ENCODE data around the gene ARID1B. TPM values are rescaled to one million over a fixed set of nuclear protein-coding genes. Genes with fewer than 3 reads are reported as not detected.

ARID1B gene
- total and polyA plus RNA-seq, 9 of the 15 experiments (the other 6 are each of a cell fraction or from before 2014, with no cell fraction given), result 12.5 to 50.5 (median 25.8) TPM

DNA sequence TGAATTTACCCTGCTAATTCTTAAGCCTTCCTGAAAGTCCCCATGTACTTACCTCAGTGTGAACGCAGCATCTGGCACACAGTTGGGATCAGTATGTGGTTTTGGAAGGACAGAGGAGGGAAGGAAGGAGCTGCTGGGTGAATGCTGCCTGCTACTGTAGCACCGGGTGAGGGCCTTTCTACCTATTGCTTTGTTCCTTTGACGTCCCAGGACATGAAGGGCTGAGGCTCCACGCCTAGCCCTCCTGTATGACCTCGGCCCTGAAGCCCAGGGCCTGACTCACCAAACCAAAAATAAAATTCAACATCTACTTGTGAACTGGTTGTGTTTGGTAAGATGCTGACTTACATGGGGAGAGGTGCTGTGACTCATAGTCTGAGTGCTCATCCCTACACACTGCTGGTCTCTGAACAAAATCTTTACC lies 51.1 kb downstream of the ARID1B start:
- WGBS (ENCODE audit: insufficient coverage, low coverage, missing lambda C conversion rate), result 57% methylated on average over 5 of the region's 5 CpGs
- POLR2A ChIA-PET, result interaction anchor here (0.6 to 0.8 kb wide), 2 partner anchors 9 to 90 kb away, joined by 3 to 6 read pairs; no protein-coding TSS in a partner anchor
- no peaks in the 10 kb centered on the region for H3K9me3 ChIP-seq (replicated peaks; ENCODE audit: control insufficient read depth, insufficient read depth, low read depth, low read length)
- FAIRE-seq, result no peak
- BruUV-seq (replicated peaks), result no TSS peak
- H4K20me1 ChIP-seq (replicated peaks; ENCODE audit: control insufficient read depth, insufficient read depth, low read length), result peaks cover 14% of the 10 kb centered on the region; the same call in 1 of the 2 replicates
- no peak overlapping the region for H3K4me2 ChIP-seq (ENCODE audit: insufficient read depth, low read length)
- peak overlapping the region in 1 of 2 experiments; percentile 56; a peak in 1 of 4 replicates for H3K9ac ChIP-seq (ENCODE audit: insufficient read depth in 1 of 2, low read depth in 2 of 2, low read length in 2 of 2)
- no peak overlapping the region for H3K4me3 ChIP-seq
- TF ChIP-seq MEF2A (IDR thresholded peaks at IDR 0.05; ENCODE audit: control insufficient read depth, low read depth, low read length), result peak; percentile 72
- no peak for TF ChIP-seq STAT5B (CRISPR knock-in tag; IDR thresholded peaks at IDR 0.05)
- peak; percentile 39; the same call in 1 of the 2 replicates for TF ChIP-seq JUND (IDR thresholded peaks at IDR 0.05; ENCODE audit: borderline replicate concordance, low read depth, low read length)
- TF ChIP-seq JUND (tag; IDR thresholded peaks at IDR 0.05; ENCODE audit: borderline replicate concordance, low read depth, low read length), result no peak
- no peak for TF ChIP-seq ZNF75A (CRISPR knock-in tag; IDR thresholded peaks at IDR 0.05)
- no peak for TF ChIP-seq CC2D1A (IDR thresholded peaks at IDR 0.05)
- no peak for TF ChIP-seq ZNF133 (CRISPR knock-in tag; IDR thresholded peaks at IDR 0.05)
- TF ChIP-seq ZNF165 (CRISPR knock-in tag; IDR thresholded peaks at IDR 0.05; ENCODE audit: borderline replicate concordance), result no peak
- TF ChIP-seq, protein P1, sequence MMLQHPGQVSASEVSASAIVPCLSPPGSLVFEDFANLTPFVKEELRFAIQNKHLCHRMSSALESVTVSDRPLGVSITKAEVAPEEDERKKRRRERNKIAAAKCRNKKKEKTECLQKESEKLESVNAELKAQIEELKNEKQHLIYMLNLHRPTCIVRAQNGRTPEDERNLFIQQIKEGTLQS (IDR thresholded peaks at IDR 0.05), result peak; percentile 57
- TF ChIP-seq, protein P1 (CRISPR knock-in tag; conservative IDR thresholded peaks at IDR 0.05), result no peak
- peak; percentile 47; the same call in 1 of the 2 replicates for TF ChIP-seq JUN (IDR thresholded peaks at IDR 0.05; ENCODE audit: borderline replicate concordance, low read depth, low read length)
- no peak for TF ChIP-seq JUN (CRISPR knock-in tag; IDR thresholded peaks at IDR 0.05; ENCODE audit: borderline replicate concordance)
- TF ChIP-seq STAT5A (IDR thresholded peaks at IDR 0.05; ENCODE audit: borderline replicate concordance, low read length), result no peak
- no peak for TF ChIP-seq PML (IDR thresholded peaks at IDR 0.05; ENCODE audit: low read length)
- TF ChIP-seq ZKSCAN8 (CRISPR knock-in tag; IDR thresholded peaks at IDR 0.05), result no peak
- no peak for TF ChIP-seq TEAD2 (tag; IDR thresholded peaks at IDR 0.05)
- 0 out of 2 replicates have a peak, but pooled peaks have one; percentile 40 for TF ChIP-seq FOSL1 (tag; conservative IDR thresholded peaks at IDR 0.05)
- intact Hi-C loops (cut with micrococcal nuclease), result no loop called here
- peak in 1 of 4 experiments; percentile 46 for DNase-seq (ENCODE audit: extremely low read depth in 1 of 4, low spot score in 3 of 4)
- ATAC-seq, result peak; percentile 48
- peaks cover 75% of the 10 kb centered on the region for H3K79me2 ChIP-seq (ENCODE audit: control insufficient read depth, insufficient read depth, low read length)
- in situ Hi-C loops (cut with MboI), result no loop called here
- H3K27me3 ChIP-seq (ENCODE audit: control insufficient read depth in 2 of 2, insufficient read depth in 2 of 2, low read length in 2 of 2), result no peaks in the 10 kb centered on the region
- no peaks in the 10 kb centered on the region for H3K9me1 ChIP-seq (ENCODE audit: control insufficient read depth, insufficient read depth, low read length)
- H3K4me1 ChIP-seq (replicated peaks in 1 of 2; ENCODE audit: control insufficient read depth in 2 of 2, insufficient read depth in 2 of 2, low read length in 2 of 2), result no peaks in the 10 kb centered on the region; a peak in 1 of 5 replicates
- CTCF ChIA-PET (ENCODE audit: low intra/inter-chr PET ratio), result no interaction called here
- no peak overlapping the region for H2AFZ ChIP-seq (ENCODE audit: low read depth, low read length)
- H3K36me3 ChIP-seq (ENCODE audit: control insufficient read depth, insufficient read depth, low read length), result peaks cover 21% of the 10 kb centered on the region; the same call in 1 of the 3 replicates
- no peak overlapping the region; the same call in 2 of the 3 replicates for H3K27ac ChIP-seq (ENCODE audit: extremely low read depth, low read depth, low read length)
